ENCODE results near the gene SLC25A12.

DNA sequence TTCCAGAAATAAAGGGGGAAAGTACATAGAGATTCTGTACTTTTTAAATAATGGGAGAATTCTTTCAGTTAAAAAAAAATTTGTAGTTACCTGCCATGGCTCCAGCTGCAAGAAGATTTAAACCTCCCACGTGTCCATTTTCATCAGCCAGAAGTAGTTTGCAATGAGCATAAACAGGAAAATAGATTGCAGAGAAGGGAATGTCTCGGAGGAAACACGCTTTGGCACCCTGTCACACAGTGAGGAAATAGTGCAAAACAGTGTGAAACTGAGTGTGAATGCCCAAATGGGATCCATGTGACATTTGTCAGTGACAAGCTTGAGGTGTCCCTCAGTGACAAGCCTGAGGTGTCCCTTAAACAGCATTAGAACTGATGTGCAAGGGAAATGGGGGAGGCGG, 102.7 kb downstream of the SLC25A12 start:
- TF ChIP-seq, protein P1, sequence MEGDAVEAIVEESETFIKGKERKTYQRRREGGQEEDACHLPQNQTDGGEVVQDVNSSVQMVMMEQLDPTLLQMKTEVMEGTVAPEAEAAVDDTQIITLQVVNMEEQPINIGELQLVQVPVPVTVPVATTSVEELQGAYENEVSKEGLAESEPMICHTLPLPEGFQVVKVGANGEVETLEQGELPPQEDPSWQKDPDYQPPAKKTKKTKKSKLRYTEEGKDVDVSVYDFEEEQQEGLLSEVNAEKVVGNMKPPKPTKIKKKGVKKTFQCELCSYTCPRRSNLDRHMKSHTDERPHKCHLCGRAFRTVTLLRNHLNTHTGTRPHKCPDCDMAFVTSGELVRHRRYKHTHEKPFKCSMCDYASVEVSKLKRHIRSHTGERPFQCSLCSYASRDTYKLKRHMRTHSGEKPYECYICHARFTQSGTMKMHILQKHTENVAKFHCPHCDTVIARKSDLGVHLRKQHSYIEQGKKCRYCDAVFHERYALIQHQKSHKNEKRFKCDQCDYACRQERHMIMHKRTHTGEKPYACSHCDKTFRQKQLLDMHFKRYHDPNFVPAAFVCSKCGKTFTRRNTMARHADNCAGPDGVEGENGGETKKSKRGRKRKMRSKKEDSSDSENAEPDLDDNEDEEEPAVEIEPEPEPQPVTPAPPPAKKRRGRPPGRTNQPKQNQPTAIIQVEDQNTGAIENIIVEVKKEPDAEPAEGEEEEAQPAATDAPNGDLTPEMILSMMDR (IDR thresholded peaks at IDR 0.05), result no peak
- no peak for TF ChIP-seq EP300 (IDR thresholded peaks at IDR 0.05)
- TF ChIP-seq POLR2A (IDR thresholded peaks at IDR 0.05), result no peak
- no peak for TF ChIP-seq POLR2AphosphoS5 (IDR thresholded peaks at IDR 0.05)

All from sigmoid colon (tissue), 4 donors.